GM18498 (cell line): ENCODE data around the gene SACM1L.

ENCODE experiments used
- ATAC-seq: cut with Tn5 transposase; IDR thresholded peaks from one replicate; pipeline ENCODE4 v1.9.1; 2021; ENCODE audit warnings: mild to moderate bottlenecking, moderate library complexity; ENCODE audit not compliant: unreplicated experiment

The SACM1L gene

GRCh38 chr3:45765266-45765851, 76.2 kb downstream of the SACM1L start:
- no peak for ATAC-seq

- ATAC-seq = no peak
These were observed 76.8 kb downstream of the SACM1L start for GRCh38 chr3:45765958-45766357.

DNA sequence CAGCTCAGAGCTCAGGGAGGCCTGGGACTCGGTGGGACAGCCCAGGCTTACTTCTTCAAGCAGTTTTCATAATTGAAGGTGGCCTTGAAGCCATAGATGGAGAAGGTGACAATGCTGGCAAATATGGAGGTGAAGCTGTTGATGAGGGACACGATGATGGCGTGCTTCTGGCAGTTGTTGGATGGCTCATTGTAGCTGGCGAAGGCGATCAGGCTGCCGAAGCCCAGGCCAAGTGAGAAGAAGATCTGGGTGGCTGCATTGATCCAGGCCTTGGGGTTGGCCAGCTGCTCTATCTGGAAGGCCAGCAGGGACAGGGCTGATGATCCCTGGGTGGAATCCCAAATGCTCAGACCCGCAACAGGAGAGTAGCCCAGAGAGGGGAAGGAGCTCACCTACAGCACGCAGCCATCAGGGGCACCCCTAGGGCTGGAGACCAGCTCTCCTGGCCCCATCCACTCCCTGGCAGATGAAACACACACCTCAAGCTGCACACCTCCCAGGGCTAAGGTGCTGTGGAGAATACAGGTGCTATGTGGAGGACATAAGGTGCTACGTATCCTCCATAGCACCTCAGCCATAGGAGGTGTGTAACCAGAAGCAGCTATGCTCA, 82.1 kb downstream of the SACM1L start:
- ATAC-seq = no peak

- no peak for ATAC-seq
These were observed 82.6 kb downstream of the SACM1L start for GRCh38 chr3:45771831-45772230.

GRCh38 chr3:45772341-45773035, 83.3 kb downstream of the SACM1L start:
- ATAC-seq = no peak

GRCh38 chr3:45773072-45773471, 83.9 kb downstream of the SACM1L start:
- no peak for ATAC-seq

GRCh38 chr3:45773714-45774449, 84.7 kb downstream of the SACM1L start:
- ATAC-seq = no peak

GRCh38 chr3:45774581-45775521, 85.7 kb downstream of the SACM1L start:
- ATAC-seq = no peak

- ATAC-seq = no peak
These were observed 86.5 kb downstream of the SACM1L start for GRCh38 chr3:45775571-45776300.

- no peak for ATAC-seq
These were observed 87.1 kb downstream of the SACM1L start for GRCh38 chr3:45776301-45776595.

- ATAC-seq = no peak
These were observed 87.4 kb downstream of the SACM1L start for GRCh38 chr3:45776611-45777010.

DNA sequence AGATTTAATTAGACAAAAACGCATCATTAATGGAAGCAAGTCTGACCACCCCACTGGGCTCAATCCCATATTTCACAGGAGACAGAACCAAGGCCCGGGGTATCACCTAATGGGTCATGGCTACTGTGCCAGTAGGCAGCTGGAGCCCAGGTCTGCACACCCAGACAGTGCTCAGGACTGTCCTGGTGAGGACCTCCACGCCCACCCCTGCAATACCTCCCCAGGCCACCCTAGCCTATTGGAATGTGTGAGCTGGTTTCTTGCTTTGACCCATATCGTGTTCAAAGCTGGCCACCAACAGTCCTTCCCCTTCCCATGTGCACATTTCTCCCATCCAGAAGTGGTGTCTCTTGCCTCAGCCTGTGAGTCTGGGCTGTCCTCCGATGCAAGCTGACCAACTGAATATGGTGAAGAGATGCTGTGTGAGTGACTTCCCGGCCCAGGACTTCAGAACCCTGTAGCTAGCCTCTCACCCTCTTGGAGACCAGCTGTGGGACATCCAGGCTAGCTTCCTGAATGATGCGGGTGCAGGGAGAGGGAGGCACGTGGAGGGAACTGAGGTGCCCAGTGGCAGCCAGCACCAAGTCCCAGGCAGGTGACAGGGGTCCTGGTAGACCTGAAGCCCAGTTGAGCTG, 88.0 kb downstream of the SACM1L start:
- ATAC-seq = no peak

DNA sequence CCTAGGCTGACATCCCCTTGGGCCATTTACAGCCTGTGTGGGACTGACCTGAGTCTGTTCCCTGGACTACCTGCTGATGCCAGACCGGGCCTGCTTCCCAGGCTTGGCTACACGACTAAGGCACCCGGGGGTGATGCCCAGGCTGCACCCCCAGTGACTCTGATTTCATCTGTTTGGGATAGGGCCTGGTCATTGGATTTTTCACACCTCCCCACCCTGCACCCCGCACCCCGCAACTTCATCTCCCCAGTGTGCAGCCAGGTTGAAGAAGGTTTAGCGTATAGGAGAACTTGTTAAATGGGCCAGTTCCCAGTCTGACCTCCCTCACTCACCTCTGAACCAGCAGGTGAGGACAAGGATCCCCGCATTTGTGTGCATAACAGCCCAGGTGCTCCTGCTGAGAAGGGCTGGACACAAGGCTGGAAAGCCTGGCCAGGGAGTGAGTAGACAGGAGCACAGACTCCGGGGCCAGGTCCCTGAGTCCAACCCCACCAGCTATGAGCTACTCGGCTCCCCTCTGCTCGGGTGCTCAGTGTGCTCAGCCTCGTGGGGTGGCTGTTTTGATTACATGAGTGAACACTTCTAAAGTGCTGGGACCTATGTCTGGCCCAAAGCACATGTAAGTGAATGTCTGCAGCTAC, 88.7 kb downstream of the SACM1L start:
- no peak for ATAC-seq

DNA sequence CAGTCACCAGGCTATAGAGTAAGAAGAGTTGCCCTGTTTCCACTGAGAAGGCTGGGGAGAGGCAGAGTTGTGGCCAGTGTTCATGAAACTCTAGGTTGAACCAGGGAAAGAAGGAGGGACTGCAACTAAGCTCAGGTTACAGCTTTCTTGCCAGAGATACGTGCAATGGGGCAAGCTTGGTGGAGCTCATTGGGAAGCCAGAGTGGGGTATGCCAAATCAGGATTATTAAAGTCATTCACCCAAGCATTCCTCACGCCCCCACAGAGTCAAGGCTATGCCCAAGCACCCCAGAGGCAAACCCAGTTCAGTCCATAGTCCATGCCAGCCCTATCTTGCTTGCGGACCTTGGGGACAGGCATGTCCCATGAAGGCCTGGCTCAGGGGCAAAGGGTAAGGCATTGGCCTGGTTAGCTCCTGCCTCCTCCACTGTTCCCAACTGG, 89.6 kb downstream of the SACM1L start:
- ATAC-seq = no peak

DNA sequence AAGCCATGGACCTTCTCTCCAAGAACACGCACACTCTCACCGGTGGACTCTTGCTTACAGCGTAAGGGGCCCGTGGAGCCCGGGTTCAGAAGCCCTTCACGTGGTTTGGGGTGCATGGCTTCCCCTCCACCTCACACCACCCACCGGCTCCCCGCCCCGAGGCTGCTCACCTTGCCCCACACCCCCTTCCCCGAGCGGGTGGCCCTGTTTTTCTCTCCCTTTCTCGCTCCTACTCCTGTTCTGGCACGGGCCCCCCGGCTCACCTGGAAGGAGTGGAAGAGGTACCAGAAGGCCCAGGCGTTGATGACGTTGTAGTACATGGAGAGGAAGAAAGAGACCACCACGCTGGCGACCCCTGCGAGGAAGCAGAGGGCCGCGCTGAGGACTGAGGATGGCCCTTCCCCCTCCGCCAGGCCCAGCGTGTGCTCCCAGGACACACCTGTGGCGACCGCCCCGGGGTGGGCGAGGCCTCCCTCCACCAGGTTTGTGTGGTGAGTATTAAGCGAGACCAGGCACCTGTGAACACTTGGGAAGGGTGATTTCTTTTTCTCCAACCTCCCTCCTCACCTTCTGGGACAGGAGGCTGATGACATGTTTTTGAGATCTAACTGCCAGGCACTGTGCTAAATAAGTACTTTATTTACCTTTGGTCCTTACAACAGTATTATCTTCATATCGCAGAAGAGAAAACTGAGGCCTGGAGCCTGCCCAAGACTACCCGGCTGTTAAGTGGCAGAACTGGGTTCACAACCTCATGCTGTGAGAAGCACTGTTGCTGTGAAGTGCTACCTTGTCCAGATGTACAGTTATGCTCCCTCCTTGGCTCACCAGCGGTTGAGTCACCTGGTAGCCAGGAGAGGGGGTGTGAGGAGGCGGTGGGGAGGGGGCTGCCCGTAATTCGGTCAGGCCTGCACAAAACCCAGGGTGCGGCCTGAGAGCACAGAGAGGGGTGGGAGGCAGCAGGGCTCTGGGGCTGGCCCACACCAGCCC, 90.8 kb downstream of the SACM1L start:
- no peak for ATAC-seq

- no peak for ATAC-seq
These were observed 92.1 kb downstream of the SACM1L start for GRCh38 chr3:45781271-45781670.

DNA sequence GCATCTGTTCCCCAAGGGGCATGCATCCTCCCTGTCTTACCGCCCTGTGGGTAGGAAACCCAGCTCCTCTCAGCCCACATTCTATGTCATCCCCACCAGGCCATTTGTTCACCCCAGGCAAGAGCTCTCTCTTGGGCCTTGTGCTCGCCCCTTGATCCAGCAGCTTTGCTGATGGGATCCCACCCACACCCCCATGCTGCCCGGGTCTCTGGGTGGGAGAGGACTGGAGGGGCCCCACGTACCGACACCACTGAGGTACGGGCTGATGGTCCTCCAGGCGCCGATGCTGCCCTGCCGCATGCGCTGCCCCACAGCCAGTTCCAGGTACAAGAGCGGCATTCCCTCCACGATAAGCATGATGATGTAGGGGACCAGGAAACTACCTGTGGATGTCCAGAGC, 92.6 kb downstream of the SACM1L start:
- ATAC-seq = no peak

DNA sequence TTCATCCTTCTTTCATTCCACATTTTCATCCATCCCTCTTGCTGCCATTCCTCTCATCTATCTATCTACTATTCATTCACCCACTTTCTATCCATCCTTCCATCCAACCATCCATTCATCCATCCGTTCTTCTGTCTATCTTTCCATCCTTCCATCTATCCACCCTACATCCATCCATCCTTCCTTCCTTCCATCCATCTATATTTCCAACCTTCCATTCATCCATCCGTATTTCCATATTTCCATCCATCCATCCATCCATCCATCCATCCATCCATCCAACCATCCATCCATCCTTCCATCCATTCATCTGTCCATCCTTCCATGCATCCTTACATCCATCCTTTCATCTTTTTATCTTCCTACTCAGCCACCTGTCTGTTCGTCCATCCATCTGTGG, 93.2 kb downstream of the SACM1L start:
- no peak for ATAC-seq
